DOHH2 (cell line): Measurements from ENCODE around the gene CALHM6.

Experiments
- H3F3A ChIP-seq: fragments of 200-600 bp; sonication (generic), shearing (Covaris generic); 2 replicates; pipeline ENCODE4 v1.6.0; 2016; ENCODE audit warnings: antibody characterized with exemption, mild to moderate bottlenecking; ENCODE audit not compliant: control insufficient read depth, insufficient read depth
- H3K27ac ChIP-seq: fragments of 200-600 bp; sonication (generic); 2 replicates; pipeline ENCODE4 v1.5.1; 2014; ENCODE audit warnings: low read depth, mild to moderate bottlenecking, low read length, moderate library complexity
- H3K27me3 ChIP-seq: fragments of 200-600 bp; sonication (generic); 2 replicates; pipeline ENCODE4 v1.6.1; 2014; ENCODE audit warnings: mild to moderate bottlenecking, low read length, mixed read lengths; ENCODE audit not compliant: control insufficient read depth
- H3K36me3 ChIP-seq: fragments of 200-600 bp; sonication (generic); 2 replicates; pipeline ENCODE4 v1.6.1; 2014; ENCODE audit warnings: mild to moderate bottlenecking, low read length, moderate library complexity, mixed read lengths; ENCODE audit not compliant: control insufficient read depth
- H3K4me1 ChIP-seq: fragments of 200-600 bp; sonication (generic); 2 replicates; pipeline ENCODE4 v1.6.1; 2014; ENCODE audit warnings: mild to moderate bottlenecking, low read length, mixed read lengths; ENCODE audit not compliant: control insufficient read depth
- H3K4me2 ChIP-seq: fragments of 200-600 bp; sonication (generic); 2 replicates; pipeline ENCODE4 v1.6.0; 2014; ENCODE audit warnings: mild to moderate bottlenecking, low read length, moderate library complexity
- H3K4me3 ChIP-seq: fragments of 200-600 bp; sonication (generic); 2 replicates; pipeline ENCODE4 v1.5.1; 2014; ENCODE audit warnings: mild to moderate bottlenecking, low read length, mixed read lengths
- H3K79me2 ChIP-seq: fragments of 200-600 bp; sonication (generic); 2 replicates; pipeline ENCODE4 v1.6.1; 2014; ENCODE audit warnings: mild to moderate bottlenecking, low read length, mixed read lengths; ENCODE audit not compliant: control insufficient read depth
- H3K9me2 ChIP-seq: fragments of 200-600 bp; sonication (generic); replicated peaks from 2 replicates; pipeline ENCODE4 v1.6.1; 2014; ENCODE audit warnings: mild to moderate bottlenecking, low read length, mixed read lengths; ENCODE audit not compliant: control insufficient read depth
- H3K9me3 ChIP-seq: fragments of 200-600 bp; sonication (generic); 2 replicates; pipeline ENCODE4 v1.6.1; 2014; ENCODE audit warnings: antibody characterized with exemption, low read length, mixed read lengths; ENCODE audit not compliant: control insufficient read depth, insufficient read depth
- H4K20me1 ChIP-seq: fragments of 200-600 bp; sonication (generic); 2 replicates; pipeline ENCODE4 v1.6.0; 2014; ENCODE audit warnings: low read depth, mild to moderate bottlenecking, antibody characterized with exemption, low read length, moderate library complexity; ENCODE audit not compliant: control insufficient read depth, insufficient read depth
- CTCF ChIP-seq: fragments of 200-600 bp; sonication (generic); IDR thresholded peaks from one replicate; pipeline ENCODE4 v1.5.1; 2014; ENCODE audit warnings: antibody characterized with exemption, mild to moderate bottlenecking, low read depth, low read length; ENCODE audit not compliant: poor library complexity, severe bottlenecking
- EZH2phosphoT487 ChIP-seq: fragments of 200-600 bp; sonication (generic); IDR thresholded peaks from 2 replicates; pipeline ENCODE4 v1.6.1; 2017; ENCODE audit warnings: borderline replicate concordance, mild to moderate bottlenecking, antibody characterized with exemption, low read length, moderate library complexity, mixed read lengths

CALHM6 gene

GRCh38 chr6:116497113-116497676 lies 36.0 kb downstream of the CALHM6 start:
- Histone ChIP-seq H3K9me2 (no peaks in the 10 kb centered on the region), H3K4me3 (no peak overlapping the region), H3K4me2 (no peak overlapping the region), H3K36me3 (no peaks in the 10 kb centered on the region), H3K79me2 (no peaks in the 10 kb centered on the region), H3K9me3 (no peaks in the 10 kb centered on the region), H3F3A (no peaks in the 10 kb centered on the region), H3K27ac (no peak overlapping the region), H3K4me1 (no peaks in the 10 kb centered on the region), H3K27me3 (peaks cover 5% of the 10 kb centered on the region), H4K20me1 (no peaks in the 10 kb centered on the region)
- TF ChIP-seq CTCF = no peak
- no peak for TF ChIP-seq EZH2phosphoT487

GRCh38 chr6:116500969-116501433 lies 39.8 kb downstream of the CALHM6 start:
- no peak for TF ChIP-seq CTCF
- no peak for TF ChIP-seq EZH2phosphoT487

GRCh38 chr6:116507324-116507723 lies 46.1 kb downstream of the CALHM6 start:
- no peaks in the 10 kb centered on the region for H3K9me3 ChIP-seq
- no peak overlapping the region for H3K4me3 ChIP-seq
- H3K36me3 ChIP-seq = no peaks in the 10 kb centered on the region
- TF ChIP-seq EZH2phosphoT487 (no peak), CTCF (no peak)
- H3K4me2 ChIP-seq = no peak overlapping the region
- H3K27me3 ChIP-seq = peaks cover 4% of the 10 kb centered on the region
- H3F3A ChIP-seq = no peaks in the 10 kb centered on the region
- no peaks in the 10 kb centered on the region for H3K4me1 ChIP-seq
- H3K9me2 ChIP-seq = no peaks in the 10 kb centered on the region
- no peak overlapping the region for H3K27ac ChIP-seq
- H3K79me2 ChIP-seq = no peaks in the 10 kb centered on the region
- H4K20me1 ChIP-seq = no peaks in the 10 kb centered on the region

More at GRCh38 chr6:116500969-116501433, 39.8 kb downstream of the CALHM6 start:
- H3F3A ChIP-seq = no peaks in the 10 kb centered on the region
- H3K27ac ChIP-seq = no peak overlapping the region
- H3K79me2 ChIP-seq = no peaks in the 10 kb centered on the region
- H3K36me3 ChIP-seq = no peaks in the 10 kb centered on the region
- peaks cover 5% of the 10 kb centered on the region for H3K27me3 ChIP-seq
- H3K4me3 ChIP-seq = no peak overlapping the region
- no peaks in the 10 kb centered on the region for H3K4me1 ChIP-seq
- no peak overlapping the region for H3K4me2 ChIP-seq
- no peaks in the 10 kb centered on the region for H3K9me3 ChIP-seq
- H4K20me1 ChIP-seq = no peaks in the 10 kb centered on the region
- no peaks in the 10 kb centered on the region for H3K9me2 ChIP-seq
